Omental fat pad (tissue), 4 donors: ENCODE data around the gene MSANTD1. TPM values are rescaled to one million over a fixed set of nuclear protein-coding genes. Genes with fewer than 3 reads are reported as not detected.
"Not testable (repeated sequence)": the region's sequence is repeated elsewhere in the genome, so short reads cannot be mapped to it uniquely, and the experiment has no call there.

Experiments used
- ATAC-seq: fragments of 150-250 bp; one replicate; pipeline ENCODE4 v1.9.1; 2016; ENCODE audit warnings: mild to moderate bottlenecking, moderate library complexity; ENCODE audit not compliant: low FRiP score
- DNase-seq: peaks from one replicate; pipeline ENCODE4 v3.0.0-alpha.2; 2019; ENCODE audit warnings: low spot score
- total RNA-seq, 4 donors: library from RNA; depleted of rRNA; stranded (reverse); fragments of >200 nt; gene quantifications; one replicate each; pipeline ENCODE4 v1.1.0, GENCODE V29; 2016
- TF ChIP-seq, protein P1 (sequence below), 3 donors: fragments of 450-650 bp; IDR thresholded peaks; one replicate each; pipeline ENCODE4 v1.5.1; 2016 to 2017; ENCODE audit warnings: antibody characterized with exemption in 3 of 3, mild to moderate bottlenecking in 3 of 3, moderate library complexity in 2 of 3

The MSANTD1 gene
- total RNA-seq, 4 donors from 2014 or later: 0.31 to 1.1 (median 0.86) TPM

DNA sequence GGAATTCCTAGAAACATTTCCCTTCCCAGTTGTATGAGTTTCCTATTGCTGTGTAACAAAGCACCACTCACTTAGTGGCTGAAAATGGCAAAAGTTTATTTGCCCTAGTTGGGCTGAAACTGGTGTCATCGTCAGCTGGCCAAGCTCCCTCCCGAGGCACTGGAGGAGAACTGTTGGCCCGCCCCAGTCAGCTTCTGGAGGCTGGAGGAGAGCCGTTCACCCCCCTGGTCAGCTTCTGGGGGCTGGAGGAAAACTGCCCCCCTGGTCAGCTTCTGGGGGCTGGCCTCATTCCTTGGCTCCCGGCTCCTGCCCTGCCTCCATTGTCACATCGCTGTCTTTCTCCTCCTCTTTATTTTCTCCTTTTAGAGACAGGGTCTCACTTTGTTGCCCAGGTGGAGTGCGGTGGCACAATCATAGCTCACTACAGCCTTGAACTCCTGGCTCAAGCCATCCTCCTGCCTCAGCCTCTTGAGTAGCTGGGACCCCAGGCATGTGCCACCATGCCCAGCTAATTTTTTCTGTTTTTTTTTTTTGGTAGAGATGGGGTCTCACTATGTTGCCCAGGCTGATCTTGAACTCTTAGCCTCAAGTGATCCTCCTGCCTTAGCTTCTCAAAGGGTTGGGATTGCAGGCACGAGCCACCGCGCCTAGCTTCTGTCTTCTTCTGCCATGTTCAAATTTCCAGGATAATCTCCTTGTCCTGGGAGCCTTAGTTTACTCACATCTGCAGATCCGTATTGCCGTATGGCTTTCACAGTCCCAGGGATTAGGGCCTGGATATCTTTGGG is 47.1 kb downstream of the MSANTD1 start:
- no peak for ATAC-seq
- TF ChIP-seq, protein P1, sequence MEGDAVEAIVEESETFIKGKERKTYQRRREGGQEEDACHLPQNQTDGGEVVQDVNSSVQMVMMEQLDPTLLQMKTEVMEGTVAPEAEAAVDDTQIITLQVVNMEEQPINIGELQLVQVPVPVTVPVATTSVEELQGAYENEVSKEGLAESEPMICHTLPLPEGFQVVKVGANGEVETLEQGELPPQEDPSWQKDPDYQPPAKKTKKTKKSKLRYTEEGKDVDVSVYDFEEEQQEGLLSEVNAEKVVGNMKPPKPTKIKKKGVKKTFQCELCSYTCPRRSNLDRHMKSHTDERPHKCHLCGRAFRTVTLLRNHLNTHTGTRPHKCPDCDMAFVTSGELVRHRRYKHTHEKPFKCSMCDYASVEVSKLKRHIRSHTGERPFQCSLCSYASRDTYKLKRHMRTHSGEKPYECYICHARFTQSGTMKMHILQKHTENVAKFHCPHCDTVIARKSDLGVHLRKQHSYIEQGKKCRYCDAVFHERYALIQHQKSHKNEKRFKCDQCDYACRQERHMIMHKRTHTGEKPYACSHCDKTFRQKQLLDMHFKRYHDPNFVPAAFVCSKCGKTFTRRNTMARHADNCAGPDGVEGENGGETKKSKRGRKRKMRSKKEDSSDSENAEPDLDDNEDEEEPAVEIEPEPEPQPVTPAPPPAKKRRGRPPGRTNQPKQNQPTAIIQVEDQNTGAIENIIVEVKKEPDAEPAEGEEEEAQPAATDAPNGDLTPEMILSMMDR (IDR thresholded peaks at IDR 0.05): no peak
- peak; percentile 4 for DNase-seq

DNA sequence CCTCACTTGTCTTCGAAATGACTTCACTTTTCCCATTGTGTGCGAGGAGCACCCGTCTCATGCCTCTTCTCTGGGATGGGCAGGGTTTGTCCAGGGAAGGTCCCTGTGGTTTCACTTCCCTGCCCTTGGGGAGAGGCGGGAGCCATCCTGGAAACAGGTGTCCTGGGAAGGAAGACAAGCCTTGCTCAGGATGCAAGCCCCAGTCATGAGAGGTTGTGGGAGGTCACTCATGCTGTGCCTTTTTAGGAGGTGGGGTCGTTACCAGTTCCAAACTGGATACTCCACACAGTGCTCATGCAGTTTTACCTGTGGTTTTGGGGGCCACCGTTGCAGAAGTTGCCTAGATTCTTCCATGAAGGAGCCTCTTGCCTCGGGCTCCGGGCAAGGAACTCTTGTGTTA is 47.7 kb downstream of the MSANTD1 start:
- no peak for ATAC-seq
- TF ChIP-seq, protein P1 (IDR thresholded peaks at IDR 0.05): no peak
- peak; percentile 16 for DNase-seq

DNA sequence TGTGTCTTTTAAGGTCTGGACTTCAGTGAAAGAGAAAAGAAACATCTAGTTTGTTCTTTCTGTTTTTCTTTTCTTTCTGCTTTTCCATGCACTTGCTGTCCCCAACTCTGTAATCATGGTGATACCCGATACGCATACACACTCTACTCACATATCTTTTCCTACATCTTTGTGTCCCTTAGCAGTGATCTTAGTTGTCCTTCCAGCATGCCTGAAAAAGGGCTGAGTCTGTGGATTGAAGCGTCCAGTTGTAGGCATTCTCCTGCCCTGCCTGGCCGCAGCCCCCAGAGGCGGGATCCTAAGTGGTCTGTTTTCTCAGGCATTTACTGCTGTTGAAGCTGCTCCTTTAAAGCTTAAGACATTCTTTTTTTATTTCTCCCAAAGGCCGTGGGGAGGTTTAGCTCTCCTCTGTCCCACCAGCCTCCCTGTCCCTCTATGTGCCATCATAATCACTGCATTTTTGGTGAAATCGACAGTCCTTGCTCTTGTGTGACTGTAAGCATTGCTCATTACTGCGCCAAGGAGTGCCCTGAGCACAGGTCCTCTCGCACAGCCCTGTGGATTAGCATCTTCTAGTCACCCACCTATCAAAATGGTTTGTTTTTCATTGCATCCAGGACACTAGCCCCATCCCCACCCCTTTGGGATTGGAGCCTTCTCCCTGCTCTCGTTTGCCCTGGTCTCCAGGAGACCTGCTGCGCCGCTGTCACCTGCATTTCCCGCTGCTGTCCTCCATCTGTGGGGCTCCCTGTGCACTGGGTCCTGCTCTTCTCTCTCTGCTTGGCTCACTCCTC is 48.3 kb downstream of the MSANTD1 start:
- TF ChIP-seq, protein P1 (IDR thresholded peaks at IDR 0.05): no peak

DNA sequence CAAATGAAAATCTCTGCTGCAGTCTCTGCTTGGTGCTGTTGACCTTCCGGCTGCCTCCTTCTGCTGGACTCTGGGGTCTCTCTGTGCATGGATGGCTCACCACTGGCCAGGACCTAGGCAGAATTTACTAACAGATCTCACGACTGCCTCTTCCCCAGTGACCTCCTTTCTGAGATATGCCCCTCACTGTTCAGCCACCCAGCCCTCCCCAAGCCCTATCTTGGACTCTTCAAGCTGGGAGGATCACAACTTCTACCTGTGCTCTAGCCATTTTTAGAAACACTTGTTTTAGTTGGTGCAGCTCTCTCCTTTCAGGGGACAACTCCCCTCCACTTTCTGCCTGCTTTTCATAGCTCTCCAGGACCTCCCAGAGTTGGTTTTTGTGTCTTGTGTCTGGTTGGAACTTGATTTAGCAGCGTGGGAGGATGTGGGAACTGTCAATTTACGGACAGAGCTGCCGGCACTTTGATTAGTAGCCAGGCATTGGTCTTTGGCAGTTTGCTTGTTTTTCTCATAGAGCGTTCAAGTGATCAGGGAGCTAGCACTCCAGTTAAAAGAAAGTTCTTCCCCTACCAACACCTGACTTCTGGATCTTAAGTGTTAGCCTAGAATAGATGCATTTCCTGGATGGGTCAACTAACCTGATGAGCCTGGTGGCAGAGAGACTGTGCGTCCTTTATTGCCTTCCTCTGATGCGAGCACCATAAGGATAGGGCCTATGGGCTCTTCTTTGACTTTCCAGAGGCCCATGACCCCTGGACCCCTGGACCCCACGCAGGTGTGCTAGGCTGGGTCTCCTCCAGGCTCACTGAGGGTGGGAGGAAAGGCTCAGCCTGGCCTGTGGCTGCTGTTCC is 50.4 kb downstream of the MSANTD1 start:
- ATAC-seq: no peak
- no peak for DNase-seq
- TF ChIP-seq, protein P1 (IDR thresholded peaks at IDR 0.05): no peak

More for the DNA sequence above, 48.3 kb downstream of the MSANTD1 start:
- ATAC-seq (no peak), DNase-seq (peak; percentile 8)

DNA sequence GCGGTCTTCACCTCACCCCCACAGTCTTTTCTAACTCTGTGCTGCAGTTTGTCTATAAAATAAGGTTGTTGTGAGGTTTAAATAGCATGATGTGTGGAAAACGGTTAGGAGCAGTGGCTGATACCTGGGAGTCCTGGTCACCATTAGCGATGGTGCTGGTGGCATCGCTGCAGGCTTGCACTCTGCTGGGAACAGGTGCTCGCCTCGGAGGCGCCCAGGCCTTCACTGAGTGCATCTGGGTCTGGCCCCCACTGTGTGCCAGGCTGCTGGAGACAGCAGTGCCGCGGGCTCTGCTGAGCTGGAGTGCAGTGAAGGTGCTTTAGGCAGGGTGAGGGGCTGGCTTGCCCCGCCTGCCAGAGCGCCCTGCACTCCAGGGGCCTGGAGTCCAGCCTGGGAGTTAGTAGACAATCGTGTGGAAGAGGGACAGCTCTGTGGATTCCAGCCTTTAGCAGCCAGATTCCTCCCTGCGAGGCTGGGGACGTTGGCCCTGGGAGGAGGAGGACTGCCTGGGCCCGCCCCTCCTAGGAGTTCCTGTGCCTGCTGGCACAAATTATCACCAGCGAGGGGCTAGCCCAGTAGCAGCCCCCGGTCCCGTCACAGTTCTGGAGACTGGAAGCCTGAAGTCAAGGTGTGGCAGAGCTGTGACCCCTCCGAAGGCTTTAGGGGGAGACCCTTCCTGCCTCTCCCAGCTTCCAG is 51.2 kb downstream of the MSANTD1 start:
- TF ChIP-seq, protein P1 (IDR thresholded peaks at IDR 0.05): no peak
- DNase-seq (no peak), ATAC-seq (no peak)

DNA sequence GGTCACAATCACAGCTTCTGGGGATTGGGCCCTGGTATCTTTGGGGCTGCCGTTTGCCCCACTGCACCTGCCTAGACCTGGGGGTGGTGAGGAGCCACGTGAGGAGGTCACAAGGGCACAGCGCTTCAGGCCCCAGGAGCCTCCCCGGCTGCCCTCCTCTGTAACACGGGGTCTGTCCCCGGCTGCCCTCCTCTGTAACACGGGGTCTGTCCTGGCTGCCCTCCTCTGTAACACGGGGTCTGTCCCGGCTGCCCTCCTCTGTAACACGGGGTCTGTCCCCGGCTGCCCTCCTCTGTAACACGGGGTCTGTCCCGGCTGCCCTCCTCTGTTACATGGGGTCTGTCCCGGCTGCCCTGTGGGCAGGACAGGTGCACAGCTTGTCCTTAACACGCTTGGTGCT is 51.9 kb downstream of the MSANTD1 start:
- ATAC-seq, DNase-seq: not testable (repeated sequence)
